Inflammatory macrophage treated with lipopolysaccharide for 4 hours (primary cell): ENCODE results near the gene FEN1.

Experiments used
- DNase-seq: peaks from one replicate; pipeline ENCODE4 v3.0.0-alpha.2; 2020

The FEN1 gene

DNA sequence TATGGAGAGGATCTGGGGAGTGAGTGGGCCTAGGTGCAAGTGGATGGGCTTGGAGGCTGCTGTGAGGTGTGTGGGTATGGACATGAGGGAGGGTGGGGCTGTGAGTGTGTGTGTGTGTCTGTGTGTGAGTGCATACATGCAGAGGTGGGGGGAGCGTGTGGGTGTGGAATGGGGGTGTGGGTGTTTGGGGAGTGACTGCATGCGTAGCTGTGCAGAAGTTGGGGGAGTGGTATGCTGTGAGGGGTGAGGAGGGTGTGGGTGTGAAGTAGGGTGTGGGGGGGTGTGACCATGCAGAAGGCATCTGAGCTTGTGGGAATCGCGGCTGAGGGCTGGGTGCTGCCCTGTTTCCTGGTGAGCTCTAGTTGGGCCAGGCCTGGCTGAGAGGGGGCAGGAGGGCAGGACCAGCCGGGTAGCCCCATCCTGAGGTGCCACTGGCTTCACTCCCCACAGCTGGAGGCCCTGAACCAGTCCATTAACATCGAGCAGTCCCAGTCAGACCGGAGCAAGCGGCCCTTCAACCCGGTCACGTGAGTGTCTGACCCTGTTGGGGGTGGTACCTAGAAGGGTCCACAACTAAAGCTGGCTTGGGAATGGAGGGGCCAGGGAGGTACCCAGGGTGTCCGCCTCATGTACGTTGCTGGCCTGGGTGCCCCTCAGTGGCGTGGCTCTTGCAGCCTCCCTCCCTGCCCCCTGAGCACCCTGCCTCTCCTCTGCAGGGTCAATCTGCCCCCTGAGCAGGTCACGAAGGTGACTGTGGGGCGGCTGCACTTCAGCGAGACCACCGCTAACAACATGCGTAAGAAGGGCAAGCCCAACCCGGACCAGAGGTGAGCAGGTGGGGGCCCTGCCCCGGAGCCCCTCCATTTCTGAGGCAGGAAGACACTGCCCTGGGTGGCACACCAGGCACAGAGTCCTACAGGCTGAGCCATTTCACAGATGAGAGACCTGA, 16.8 kb upstream of the FEN1 start:
- no peak for DNase-seq

DNA sequence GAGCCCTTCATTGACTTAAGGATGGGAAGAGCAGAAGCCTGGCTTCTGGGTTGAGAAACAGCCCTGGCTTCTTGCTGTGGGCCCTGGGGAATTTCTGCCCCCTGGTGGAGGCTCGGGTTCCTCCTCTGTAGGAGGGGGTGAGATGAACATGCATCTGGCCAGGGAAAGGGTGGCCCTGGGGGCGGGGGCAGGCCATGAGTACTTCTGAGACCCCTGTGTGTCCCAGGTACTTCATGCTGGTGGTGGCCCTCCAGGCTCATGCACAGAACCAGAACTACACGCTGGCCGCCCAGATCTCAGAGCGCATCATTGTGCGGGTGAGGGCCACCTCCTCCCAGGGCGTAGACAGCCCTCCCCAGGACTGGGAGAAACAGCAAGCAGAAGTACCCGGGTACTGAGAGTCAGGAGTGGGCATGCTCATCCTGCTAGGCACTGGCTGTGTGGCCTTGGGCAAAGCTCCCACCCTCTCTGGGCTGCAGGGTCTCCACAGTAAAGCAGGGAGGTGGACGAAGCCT, 16.1 kb upstream of the FEN1 start:
- DNase-seq = peak; percentile 73

DNA sequence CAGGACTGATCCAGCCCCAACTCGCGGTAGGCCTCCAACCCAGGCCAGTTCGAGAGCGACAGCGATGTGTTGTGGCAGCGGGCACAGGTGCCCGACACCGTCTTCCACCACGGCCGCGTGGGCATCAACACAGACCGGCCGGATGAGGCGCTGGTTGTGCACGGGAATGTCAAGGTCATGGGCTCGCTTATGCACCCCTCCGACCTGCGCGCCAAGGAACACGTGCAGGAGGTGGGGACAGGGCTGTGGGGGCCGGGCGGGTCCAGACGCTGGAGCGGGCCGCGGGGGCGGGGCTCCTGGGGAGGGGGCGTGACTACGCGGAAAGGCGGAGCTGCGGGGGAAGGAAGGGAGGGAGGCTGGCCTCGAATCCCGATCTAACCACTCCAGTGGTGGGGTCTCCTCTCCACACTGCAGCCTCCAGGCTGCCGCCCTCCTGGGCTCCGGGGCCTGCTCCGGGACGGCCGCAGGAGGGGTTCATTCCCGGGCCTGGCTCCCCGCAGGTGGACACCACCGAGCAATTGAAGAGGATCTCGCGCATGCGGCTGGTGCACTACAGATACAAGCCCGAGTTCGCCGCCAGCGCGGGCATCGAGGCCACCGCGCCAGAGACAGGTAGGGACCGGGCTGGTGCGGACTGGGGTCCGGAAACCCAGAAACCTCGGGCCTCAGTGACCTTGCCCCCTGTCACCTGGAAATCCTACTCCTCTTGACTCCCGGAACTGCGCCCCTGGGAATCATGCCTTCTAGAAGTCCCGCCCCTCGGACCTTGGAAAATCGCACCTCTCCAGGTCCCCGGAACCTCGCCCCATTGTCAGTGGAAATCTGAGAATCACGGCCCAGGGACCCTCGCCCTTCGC, 15.2 kb upstream of the FEN1 start:
- peak; percentile 18 for DNase-seq

GRCh38 chr11:61778357-61778886, 14.3 kb upstream of the FEN1 start:
- DNase-seq = no peak

- no peak for DNase-seq
These were observed 13.6 kb upstream of the FEN1 start for GRCh38 chr11:61778920-61779650.

- DNase-seq = no peak
These were observed 12.8 kb upstream of the FEN1 start for GRCh38 chr11:61779666-61780525.

- DNase-seq = no peak
These were observed 12.0 kb upstream of the FEN1 start for GRCh38 chr11:61780581-61781162.

DNA sequence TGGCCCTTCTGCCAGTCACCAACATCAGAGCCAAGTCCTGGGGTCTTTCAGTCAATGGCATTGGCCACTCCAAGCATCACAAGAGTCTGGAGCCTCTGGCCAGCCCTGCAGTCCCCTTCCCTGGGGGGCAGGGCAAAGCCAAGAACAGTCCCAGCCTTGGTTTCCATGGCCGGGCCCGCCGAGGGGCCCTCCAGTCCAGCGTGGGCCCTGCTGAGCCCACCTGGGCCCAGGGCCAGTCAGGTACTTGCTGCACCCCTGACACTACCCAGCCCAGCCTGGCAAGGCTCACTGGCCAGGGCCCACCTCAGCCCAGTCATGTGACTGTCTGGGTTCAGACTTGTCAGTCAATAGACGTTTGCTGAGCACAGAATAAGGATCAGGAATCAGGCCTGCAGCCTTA, 11.1 kb upstream of the FEN1 start:
- DNase-seq = no peak

GRCh38 chr11:61782299-61782698, 10.4 kb upstream of the FEN1 start:
- DNase-seq = no peak

- DNase-seq = no peak
These were observed 9.9 kb upstream of the FEN1 start for GRCh38 chr11:61782841-61783240.

GRCh38 chr11:61783717-61784505, 8.8 kb upstream of the FEN1 start:
- no peak for DNase-seq

DNA sequence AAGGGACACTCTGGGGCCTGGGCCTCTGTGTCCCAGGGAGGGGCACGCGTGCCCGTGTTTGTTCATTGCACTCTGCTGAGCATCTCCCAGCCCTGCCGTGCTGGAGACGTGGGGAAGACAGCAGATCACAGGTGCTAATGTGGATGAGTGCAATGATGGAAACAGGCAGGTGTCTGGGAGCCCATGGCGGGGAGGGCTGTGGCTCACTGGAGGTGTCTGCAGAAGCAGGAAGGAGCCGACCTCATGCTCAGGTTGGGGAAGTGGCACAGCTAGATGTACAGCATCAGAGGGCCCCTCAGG, 8.3 kb upstream of the FEN1 start:
- DNase-seq = no peak

DNA sequence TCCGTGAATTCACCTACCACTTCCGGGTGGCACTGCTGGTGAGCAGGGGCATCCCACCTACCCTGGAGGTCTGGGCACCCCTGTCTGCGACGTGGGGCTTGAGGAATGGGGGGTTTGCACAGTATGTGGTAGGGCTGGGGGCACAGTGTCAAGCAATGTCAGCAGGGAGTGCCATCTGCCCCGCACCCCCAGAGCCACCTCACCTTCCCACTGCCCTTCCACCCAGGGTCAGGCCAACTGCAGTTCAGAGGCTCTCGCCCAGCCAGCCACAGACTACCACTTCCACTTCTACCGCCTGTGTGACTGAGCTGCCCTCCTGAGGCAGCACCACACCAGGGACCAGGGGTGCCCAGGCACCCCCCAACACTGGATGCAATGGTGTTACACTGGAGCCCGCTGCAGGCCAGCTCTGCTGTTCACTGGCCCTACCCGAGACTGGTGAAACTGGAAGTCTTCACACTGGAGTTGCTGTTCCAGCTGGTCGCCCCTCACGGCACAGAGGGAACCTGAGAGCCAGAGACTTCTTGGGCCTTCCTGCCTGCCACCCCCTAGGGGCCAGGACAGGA, 6.8 kb upstream of the FEN1 start:
- no peak for DNase-seq

GRCh38 chr11:61787928-61788491, 4.7 kb upstream of the FEN1 start:
- peak; percentile 32 for DNase-seq

GRCh38 chr11:61791737-61792309, 888 bp upstream of the FEN1 start:
- peak; percentile 84 for DNase-seq

GRCh38 chr11:61793083-61793828, 545 bp downstream of the FEN1 start:
- DNase-seq = no peak

DNA sequence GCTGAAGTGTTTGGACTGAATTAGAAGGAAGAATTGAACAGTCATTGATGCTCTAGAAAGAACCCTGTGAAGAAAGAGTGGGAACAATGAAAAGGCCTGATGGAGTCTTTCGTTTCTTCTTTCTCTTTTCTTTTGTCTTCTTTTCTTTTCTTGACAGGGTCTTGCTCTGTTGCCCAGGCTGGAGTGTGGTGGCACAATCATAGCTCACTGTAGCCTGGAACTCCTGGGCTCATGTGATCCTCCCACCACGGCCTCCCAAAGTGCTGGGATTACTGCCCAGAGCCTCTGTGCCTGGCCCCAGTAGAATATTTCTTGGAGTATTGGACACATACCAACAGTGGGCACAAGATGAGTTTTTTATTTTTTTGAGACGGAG, 1.1 kb downstream of the FEN1 start:
- DNase-seq = no peak

DNA sequence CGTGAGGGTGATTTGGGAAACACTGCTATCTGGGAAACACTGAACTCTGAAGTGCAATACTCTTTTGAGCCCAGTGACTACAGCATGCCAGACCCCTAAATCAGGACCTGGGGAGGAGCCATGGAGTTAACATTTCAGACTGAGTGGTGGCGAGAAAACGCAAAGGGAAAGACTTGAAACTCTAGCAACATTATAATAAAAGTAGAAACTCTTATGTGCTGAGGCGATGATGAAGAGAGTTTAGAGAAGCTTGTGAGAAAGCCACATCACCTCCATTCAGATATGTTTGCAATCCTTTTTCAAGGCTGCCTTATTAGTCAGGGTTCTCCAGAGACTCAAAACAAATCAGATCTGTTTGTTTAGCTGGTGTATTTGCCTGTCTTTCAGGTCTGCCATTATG, 1.9 kb downstream of the FEN1 start:
- no peak for DNase-seq

GRCh38 chr11:61795459-61795858, 2.7 kb downstream of the FEN1 start:
- no peak for DNase-seq
